ENCODE data around the gene POGLUT3. TPM values are rescaled to one million over a fixed set of nuclear protein-coding genes. Genes with fewer than 3 reads are reported as not detected.

Gene POGLUT3
- total and polyA plus RNA-seq, 8 donors: 5.7 to 43.7 (median 12.7) TPM

DNA sequence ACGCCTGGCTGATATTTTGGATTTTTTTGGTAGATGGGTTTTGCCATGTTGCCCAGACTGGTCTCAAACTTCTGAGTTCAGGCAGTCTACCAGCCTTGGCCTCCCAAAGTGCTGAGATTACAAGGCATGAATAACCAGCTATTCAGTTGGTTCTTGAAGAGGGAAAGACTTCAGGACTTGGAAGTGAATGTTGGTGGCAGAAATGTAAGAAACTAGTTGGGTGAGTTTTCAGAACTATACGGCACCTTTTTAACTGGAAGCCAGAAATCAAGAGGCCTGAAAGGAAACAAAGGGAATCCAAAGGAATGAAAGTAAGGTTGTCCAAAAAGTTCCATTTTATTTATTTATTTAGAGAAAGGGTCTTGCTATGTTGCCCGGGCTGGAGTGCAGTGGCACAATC lies 2.9 kb downstream of the POGLUT3 start:
- intact Hi-C loops (cut with DNase I; ENCODE audit: low total_unique reads): no loop called here
- Histone ChIP-seq H3K27me3 (no peaks in the 10 kb centered on the region), H3K36me3 (peaks cover under 1 to 4% (median 3%) of the 10 kb centered on the region in 4 donors), H3K4me3 (no peak overlapping the region), H3K4me1 (peaks cover 10 to 31% (median 17%) of the 10 kb centered on the region in 4 donors), H3K9me3 (no peaks in the 10 kb centered on the region), H3K27ac (peak overlapping the region in 1 of 5 donors; percentile 14)
- TF ChIP-seq EP300 (IDR thresholded peaks at IDR 0.05) (no peak), POLR2AphosphoS5 (IDR thresholded peaks at IDR 0.05) (no peak), POLR2A (IDR thresholded peaks at IDR 0.05) (no peak)
- TF ChIP-seq, protein P1, sequence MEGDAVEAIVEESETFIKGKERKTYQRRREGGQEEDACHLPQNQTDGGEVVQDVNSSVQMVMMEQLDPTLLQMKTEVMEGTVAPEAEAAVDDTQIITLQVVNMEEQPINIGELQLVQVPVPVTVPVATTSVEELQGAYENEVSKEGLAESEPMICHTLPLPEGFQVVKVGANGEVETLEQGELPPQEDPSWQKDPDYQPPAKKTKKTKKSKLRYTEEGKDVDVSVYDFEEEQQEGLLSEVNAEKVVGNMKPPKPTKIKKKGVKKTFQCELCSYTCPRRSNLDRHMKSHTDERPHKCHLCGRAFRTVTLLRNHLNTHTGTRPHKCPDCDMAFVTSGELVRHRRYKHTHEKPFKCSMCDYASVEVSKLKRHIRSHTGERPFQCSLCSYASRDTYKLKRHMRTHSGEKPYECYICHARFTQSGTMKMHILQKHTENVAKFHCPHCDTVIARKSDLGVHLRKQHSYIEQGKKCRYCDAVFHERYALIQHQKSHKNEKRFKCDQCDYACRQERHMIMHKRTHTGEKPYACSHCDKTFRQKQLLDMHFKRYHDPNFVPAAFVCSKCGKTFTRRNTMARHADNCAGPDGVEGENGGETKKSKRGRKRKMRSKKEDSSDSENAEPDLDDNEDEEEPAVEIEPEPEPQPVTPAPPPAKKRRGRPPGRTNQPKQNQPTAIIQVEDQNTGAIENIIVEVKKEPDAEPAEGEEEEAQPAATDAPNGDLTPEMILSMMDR (IDR thresholded peaks at IDR 0.05): no peak
- WGBS, 5 donors: 71 to 85% (median 76%) methylated on average over 3 of the region's 3 CpGs
- DNase-seq: peak in 1 of 2 donors; percentile 27

DNA sequence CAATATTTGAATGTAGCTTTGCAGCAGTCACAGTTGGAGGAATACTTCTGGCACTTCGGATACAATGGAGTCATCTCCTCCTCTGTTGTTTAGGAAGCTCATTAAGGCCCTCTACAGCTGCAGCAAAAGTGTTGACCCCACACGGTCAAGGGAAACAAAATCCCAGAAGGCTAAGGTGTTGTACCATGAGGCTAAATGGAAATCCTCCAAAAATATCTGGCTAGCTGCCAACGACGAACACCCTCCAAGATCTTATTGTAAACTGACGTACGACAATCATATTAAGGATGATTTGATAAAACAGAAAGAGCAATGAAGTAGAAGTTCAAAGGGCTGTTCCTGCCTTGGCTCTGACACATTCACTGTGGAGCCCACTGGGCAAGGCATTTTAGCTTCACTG lies 4.0 kb downstream of the POGLUT3 start:
- 44 to 52% (median 48%) methylated on average over 6 of the region's 6 CpGs for WGBS, 5 donors
- no peak overlapping the region for H3K4me3 ChIP-seq
- intact Hi-C loops (cut with DNase I; ENCODE audit: low total_unique reads): no loop called here
- peaks cover 8 to 16% (median 13%) of the 10 kb centered on the region in 4 donors for H3K36me3 ChIP-seq
- no peaks in the 10 kb centered on the region for H3K27me3 ChIP-seq
- H3K27ac ChIP-seq: peak overlapping the region in 1 of 5 donors; percentile 31
- no peak for DNase-seq
- TF ChIP-seq, protein P1 (IDR thresholded peaks at IDR 0.05): no peak
- TF ChIP-seq POLR2A (IDR thresholded peaks at IDR 0.05) (no peak), EP300 (IDR thresholded peaks at IDR 0.05) (no peak), POLR2AphosphoS5 (IDR thresholded peaks at IDR 0.05) (no peak)
- H3K4me1 ChIP-seq: peaks cover 10 to 30% (median 17%) of the 10 kb centered on the region in 4 donors
- H3K9me3 ChIP-seq: no peaks in the 10 kb centered on the region

DNA sequence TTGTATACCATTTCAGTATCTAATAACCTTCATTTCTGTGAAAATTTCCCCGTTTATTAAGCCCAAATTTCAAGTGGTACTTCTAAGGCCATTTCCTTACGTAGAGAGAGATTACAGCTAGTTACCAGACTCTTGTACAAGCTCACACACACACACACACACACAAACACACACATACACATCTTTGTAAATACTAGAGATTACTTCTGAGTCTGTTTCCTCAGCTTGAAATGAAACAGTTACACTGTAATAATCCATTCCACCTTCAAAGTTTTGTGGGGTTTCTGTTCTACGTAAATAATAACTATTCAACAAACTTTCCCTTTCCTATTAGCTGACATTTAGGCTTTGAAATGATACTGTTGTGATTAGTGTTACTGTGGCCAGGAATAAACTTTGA lies 6.2 kb downstream of the POGLUT3 start:
- Histone ChIP-seq H3K4me3 (no peak overlapping the region), H3K27ac (no peak overlapping the region), H3K36me3 (peaks cover 8 to 34% (median 30%) of the 10 kb centered on the region in 4 donors), H3K4me1 (peaks cover 5 to 18% (median 11%) of the 10 kb centered on the region in 4 donors), H3K9me3 (no peaks in the 10 kb centered on the region), H3K27me3 (no peaks in the 10 kb centered on the region)
- intact Hi-C loops (cut with DNase I; ENCODE audit: low total_unique reads): no loop called here
- no peak for DNase-seq
- 86 to 95% (median 89%) methylated on average over 3 of the region's 3 CpGs for whole genome bisulfite sequencing, 5 donors
- TF ChIP-seq POLR2A (IDR thresholded peaks at IDR 0.05) (no peak), EP300 (IDR thresholded peaks at IDR 0.05) (no peak), POLR2AphosphoS5 (IDR thresholded peaks at IDR 0.05) (no peak)
- TF ChIP-seq, protein P1 (IDR thresholded peaks at IDR 0.05): no peak

DNA sequence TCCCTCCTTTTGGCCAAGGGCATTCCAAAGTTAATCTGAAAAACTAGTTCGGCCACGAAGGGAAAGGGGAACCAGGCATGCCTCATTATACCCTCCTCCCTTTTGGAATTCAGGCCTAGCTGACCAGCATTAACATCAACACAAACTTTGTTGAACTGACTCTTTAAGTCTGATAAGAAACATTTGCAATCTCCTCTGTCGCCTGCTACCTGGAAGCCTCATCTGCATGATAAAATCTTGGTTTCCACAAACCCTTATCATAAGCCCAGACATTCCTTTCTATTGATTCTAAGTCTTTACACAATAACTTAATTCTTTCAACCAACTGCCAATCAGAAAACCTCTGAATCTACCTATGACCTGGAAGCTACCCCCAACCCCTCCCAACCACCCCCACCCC lies 11.4 kb downstream of the POGLUT3 start:
- WGBS, 5 donors: 68 to 89% (median 76%) methylated on average over 3 of the region's 3 CpGs
- intact Hi-C loops (cut with DNase I; ENCODE audit: low total_unique reads): no loop called here

More for the DNA sequence above, 11.4 kb downstream of the POGLUT3 start:
- TF ChIP-seq EP300 (IDR thresholded peaks at IDR 0.05) (no peak), POLR2AphosphoS5 (IDR thresholded peaks at IDR 0.05) (no peak), POLR2A (IDR thresholded peaks at IDR 0.05) (no peak)
- TF ChIP-seq, protein P1 (IDR thresholded peaks at IDR 0.05): no peak
- no peak overlapping the region for H3K27ac ChIP-seq
- H3K9me3 ChIP-seq: no peaks in the 10 kb centered on the region
- peaks cover 8 to 85% (median 80%) of the 10 kb centered on the region in 4 donors for H3K36me3 ChIP-seq
- DNase-seq: no peak
- H3K4me3 ChIP-seq: no peak overlapping the region
- no peaks in the 10 kb centered on the region for H3K4me1 ChIP-seq
- no peaks in the 10 kb centered on the region for H3K27me3 ChIP-seq
